ENCODE results near the gene NRN1. TPM values are rescaled to one million over a fixed set of nuclear protein-coding genes. Genes with fewer than 3 reads are reported as not detected.
A peak's percentile ranks its signal among the peaks of the same experiment; 100 is the strongest.

Gene NRN1
- total RNA-seq, 1 experiment from 2014 or later = not detected

- Histone ChIP-seq H3K27me3 (replicated peaks; ENCODE audit: control insufficient read depth, insufficient read depth, low read length) (no peaks in the 10 kb centered on the region), H3K4me1 (peaks cover 9% of the 10 kb centered on the region), H3K9me3 (no peaks in the 10 kb centered on the region), H3K4me3 (ENCODE audit: low read depth, low read length) (no peak overlapping the region), H3K36me3 (ENCODE audit: control insufficient read depth, insufficient read depth, low read length) (no peaks in the 10 kb centered on the region)
- ChIA-PET CTCF (no interaction called here), POLR2A (no interaction called here)
- no peaks in the 10 kb centered on the region for H3K9me3 Mint-ChIP-seq (ENCODE audit: unreplicated experiment)
- H3K36me3 Mint-ChIP-seq (ENCODE audit: insufficient read depth, unreplicated experiment) = peaks cover under 1% of the 10 kb centered on the region
- intact Hi-C loops (cut with micrococcal nuclease; ENCODE audit: unreplicated experiment) = no loop called here
- H3K27me3 Mint-ChIP-seq (ENCODE audit: insufficient read depth, unreplicated experiment) = peaks cover 26% of the 10 kb centered on the region
- no peak overlapping the region for H3K4me3 Mint-ChIP-seq (ENCODE audit: unreplicated experiment)
- no peak for TF ChIP-seq CTCF (IDR thresholded peaks at IDR 0.05; ENCODE audit: insufficient read depth in 1 of 2, low read depth in 1 of 2, low read length in 1 of 2, severe bottlenecking in 1 of 2, unreplicated experiment in 1 of 2)
- H3K4me1 Mint-ChIP-seq (ENCODE audit: low read depth, unreplicated experiment) = no peaks in the 10 kb centered on the region
- no peak for DNase-seq
- H3K27ac Mint-ChIP-seq (ENCODE audit: unreplicated experiment) = no peak overlapping the region
- BruUV-seq (replicated peaks) = no TSS peak
Measured at GRCh38 chr6:6001443-6001842, 5.3 kb downstream of the NRN1 start.

DNA sequence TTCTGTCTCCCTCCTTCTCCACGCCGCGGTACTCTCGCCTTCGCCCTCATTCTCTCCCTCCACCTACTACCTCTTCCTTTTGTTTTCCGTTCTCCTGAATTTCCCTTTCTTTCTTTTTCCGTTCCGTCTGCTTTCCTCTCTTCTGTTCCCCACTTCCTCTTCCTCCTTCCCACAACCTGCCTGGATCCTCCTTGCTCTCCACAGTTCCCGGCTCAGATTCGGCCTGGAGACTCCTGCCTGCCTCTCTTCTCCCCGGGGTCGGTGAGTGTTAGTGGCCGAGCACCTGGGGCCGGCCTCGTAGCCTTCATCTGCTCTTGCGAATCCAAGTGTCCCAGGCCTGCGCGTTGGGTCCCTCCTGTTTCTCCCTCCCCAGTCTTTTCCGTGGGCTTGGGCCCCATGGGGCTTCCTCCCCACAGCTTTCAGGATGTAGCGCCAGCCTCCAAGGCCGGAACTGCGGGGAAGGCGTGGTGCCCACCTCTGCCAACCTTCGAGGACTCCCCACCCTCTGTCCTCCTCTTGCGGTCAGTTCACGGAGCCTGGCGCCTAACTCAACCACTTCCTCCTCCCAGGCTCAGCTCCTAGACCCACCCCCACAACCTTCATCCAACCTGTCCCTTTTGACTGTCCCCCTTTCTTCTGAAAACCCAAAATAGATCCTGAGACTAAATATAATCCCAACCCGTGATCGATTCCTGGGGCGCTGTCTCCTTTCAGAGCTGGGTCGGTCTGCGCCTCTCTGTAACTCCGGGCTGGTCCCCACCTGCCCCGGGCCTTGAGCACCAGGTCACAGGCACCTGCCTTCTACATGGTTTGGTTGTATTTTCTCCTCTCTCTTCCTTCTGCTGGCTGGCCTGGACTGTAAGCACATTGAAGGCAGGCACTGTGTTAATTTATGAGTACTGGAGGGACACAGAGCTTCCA is 6.8 kb downstream of the NRN1 start:
- POLR2A ChIA-PET = no interaction called here
- BruUV-seq (replicated peaks) = no TSS peak

More for the DNA sequence above, 6.8 kb downstream of the NRN1 start:
- H3K27me3 ChIP-seq (replicated peaks; ENCODE audit: control insufficient read depth, insufficient read depth, low read length) = no peaks in the 10 kb centered on the region
- CTCF ChIA-PET = no interaction called here
- TF ChIP-seq CTCF (IDR thresholded peaks at IDR 0.05; ENCODE audit: insufficient read depth in 1 of 2, low read depth in 1 of 2, low read length in 1 of 2, severe bottlenecking in 1 of 2, unreplicated experiment in 1 of 2) = no peak
- no peaks in the 10 kb centered on the region for H3K9me3 ChIP-seq
- intact Hi-C loops (cut with micrococcal nuclease; ENCODE audit: unreplicated experiment) = no loop called here
- H3K4me1 ChIP-seq = no peaks in the 10 kb centered on the region
- no peaks in the 10 kb centered on the region for H3K36me3 ChIP-seq (ENCODE audit: control insufficient read depth, insufficient read depth, low read length)
- Mint-ChIP-seq H3K9me3 (ENCODE audit: unreplicated experiment) (no peaks in the 10 kb centered on the region), H3K4me1 (ENCODE audit: low read depth, unreplicated experiment) (no peaks in the 10 kb centered on the region), H3K36me3 (ENCODE audit: insufficient read depth, unreplicated experiment) (no peaks in the 10 kb centered on the region), H3K27ac (ENCODE audit: unreplicated experiment) (no peak overlapping the region), H3K4me3 (ENCODE audit: unreplicated experiment) (peak overlapping the region; percentile 1), H3K27me3 (ENCODE audit: insufficient read depth, unreplicated experiment) (peaks cover 16% of the 10 kb centered on the region)
- DNase-seq = no peak
- no peak overlapping the region for H3K4me3 ChIP-seq (ENCODE audit: low read depth, low read length)
